K562 (cell line): ENCODE data around the gene PIP4K2C. TPM values are rescaled to one million over a fixed set of nuclear protein-coding genes. Genes with fewer than 3 reads are reported as not detected.

ENCODE experiments used
- CBFA2T3 ChIP-seq: fragments of 450-650 bp; IDR thresholded peaks from 2 replicates; pipeline ENCODE4 v1.6.1; 2017
- CCAR2 ChIP-seq: fragments of 200-400 bp; formaldehyde crosslinking; IDR thresholded peaks from 2 replicates; pipeline ENCODE4 v1.6.1; 2017; ENCODE audit warnings: mild to moderate bottlenecking, low read depth, low read length
- CREM ChIP-seq: IDR thresholded peaks from 2 replicates; pipeline ENCODE4 v1.6.1; 2014; ENCODE audit warnings: antibody characterized with exemption, low read depth
- FIP1L1 ChIP-seq: fragments of 200-400 bp; formaldehyde crosslinking; IDR thresholded peaks from 2 replicates; pipeline ENCODE4 v1.6.1; 2018; ENCODE audit warnings: mild to moderate bottlenecking, low read depth, low read length; ENCODE audit not compliant: poor library complexity, severe bottlenecking
- HNRNPL ChIP-seq: fragments of 200-400 bp; formaldehyde crosslinking; IDR thresholded peaks from 2 replicates; pipeline ENCODE4 v1.6.1; 2017; ENCODE audit warnings: low read depth, mild to moderate bottlenecking, low read length
- ID3 ChIP-seq, 2 experiments: fragments of 250-450 bp in 1 of 2; fragments of 450-650 bp in 1 of 2; sonication (Bioruptor Pico) in 1 of 2; IDR thresholded peaks; 2 replicates each; pipeline versions ENCODE4 v1.6.1 to v1.8.0; 2016 to 2021; ENCODE audit warnings: mild to moderate bottlenecking in 2 of 2, moderate library complexity in 2 of 2, missing compliant biosample characterization in 1 of 2, missing genetic modification characterization in 1 of 2
- MAZ ChIP-seq, 2 experiments: fragments of 450-650 bp in 1 of 2; sonication (generic) in 1 of 2; formaldehyde crosslinking; IDR thresholded peaks in 1 of 2; conservative IDR thresholded peaks in 1 of 2; 2 replicates each; pipeline versions ENCODE4 v1.4.0 to v1.5.0; 2020; ENCODE audit warnings: mild to moderate bottlenecking in 1 of 2, missing genetic modification reagents in 1 of 2
- NFIC ChIP-seq: fragments of 450-650 bp; IDR thresholded peaks from 2 replicates; pipeline ENCODE4 v1.6.1; 2017; ENCODE audit warnings: mild to moderate bottlenecking, inconsistent platforms
- POLR2AphosphoS5 ChIP-seq: IDR thresholded peaks from 2 replicates; pipeline ENCODE4 v1.6.1; 2011; ENCODE audit warnings: mild to moderate bottlenecking, low read depth, low read length, moderate library complexity; ENCODE audit not compliant: control insufficient read depth, insufficient read depth
- RBM17 ChIP-seq: fragments of 200-400 bp; formaldehyde crosslinking; IDR thresholded peaks from 2 replicates; pipeline ENCODE4 v1.6.1; 2017; ENCODE audit warnings: low read depth, mild to moderate bottlenecking, low read length, borderline replicate concordance
- TAF1 ChIP-seq: IDR thresholded peaks from 2 replicates; pipeline ENCODE4 v1.6.1; 2011; ENCODE audit warnings: mild to moderate bottlenecking, low read length, moderate library complexity; ENCODE audit not compliant: insufficient read depth, control insufficient read depth, severe bottlenecking; ENCODE audit errors: extremely low read depth
- TCF7 ChIP-seq: sonication (generic); IDR thresholded peaks from 2 replicates; pipeline ENCODE4 v1.6.1; 2016; ENCODE audit warnings: antibody characterized with exemption, borderline replicate concordance
- TFAP4 ChIP-seq: sonication (generic); formaldehyde crosslinking; IDR thresholded peaks from 2 replicates; pipeline ENCODE4 v1.8.0; 2022; ENCODE audit warnings: missing genetic modification reagents, mild to moderate bottlenecking, moderate library complexity, borderline replicate concordance
- ZFX ChIP-seq: sonication (generic); formaldehyde crosslinking; IDR thresholded peaks from 2 replicates; pipeline ENCODE4 v1.8.0; 2022; ENCODE audit warnings: mild to moderate bottlenecking, missing genetic modification reagents, moderate library complexity
- ZNF740 ChIP-seq, 3 experiments: fragments of 200-800 bp in 1 of 3; sonication (Bioruptor generic) in 1 of 3; sonication (generic) in 1 of 3; formaldehyde crosslinking in 1 of 3; IDR thresholded peaks; 2 replicates each; pipeline versions ENCODE4 v1.6.1 to v1.8.0; 2016 to 2022; ENCODE audit warnings: mild to moderate bottlenecking in 2 of 3, missing compliant biosample characterization in 2 of 3, missing genetic modification characterization in 2 of 3, missing genetic modification reagents in 1 of 3
- polyA plus RNA-seq, 8 experiments: library from polyadenylated mRNA; depleted of rRNA in 4 of 8; stranded (reverse) in 5 of 8; unstranded in 3 of 8; fragments of >200 nt; fragmentation: Nextera tagmentation in 2 of 8; fragmentation: Illumina TruSeq in 1 of 8; extraction: Ambion mirVana in 2 of 8; extraction: Trizol in 1 of 8; gene quantifications; 2 replicates each; pipeline versions ENCODE4 v1.2.1 to v1.2.3, GENCODE V29; 2011 to 2014; ENCODE audit warnings: inconsistent platforms in 1 of 8, missing spikeins in 1 of 8
- total RNA-seq, 7 experiments: library from RNA; depleted of rRNA in 6 of 7; stranded (reverse); fragments of >200 nt in 6 of 7; fragmentation: Illumina TruSeq in 2 of 7; extraction: Trizol in 2 of 7; gene quantifications; 2 replicates each; pipeline versions ENCODE4 v1.2.1 to v1.2.3, GENCODE V29; 2011 to 2021; ENCODE audit warnings: low replicate concordance in 1 of 7
- TF ChIP-seq, protein P1 (sequence below): fragments of 450-650 bp; IDR thresholded peaks from 2 replicates; pipeline ENCODE4 v1.6.1; 2018; ENCODE audit not compliant: partially characterized antibody
- TF ChIP-seq, protein P2 (sequence below), 2 experiments: IDR thresholded peaks; 2 replicates each; pipeline ENCODE4 v1.6.1; 2011; ENCODE audit warnings: borderline replicate concordance in 1 of 2, control low read depth in 1 of 2, low read depth in 1 of 2, low read length in 1 of 2, mild to moderate bottlenecking in 1 of 2, mixed read lengths in 1 of 2, moderate library complexity in 1 of 2; ENCODE audit not compliant: insufficient read depth in 1 of 2, insufficient read length in 1 of 2, poor library complexity in 1 of 2, severe bottlenecking in 1 of 2; ENCODE audit errors: extremely low read depth in 1 of 2

Gene PIP4K2C
- total and polyA plus RNA-seq, 9 of the 15 experiments (the other 6 are each of a cell fraction or from before 2014, with no cell fraction given), result 9.0 to 41.4 (median 18.3) TPM

DNA sequence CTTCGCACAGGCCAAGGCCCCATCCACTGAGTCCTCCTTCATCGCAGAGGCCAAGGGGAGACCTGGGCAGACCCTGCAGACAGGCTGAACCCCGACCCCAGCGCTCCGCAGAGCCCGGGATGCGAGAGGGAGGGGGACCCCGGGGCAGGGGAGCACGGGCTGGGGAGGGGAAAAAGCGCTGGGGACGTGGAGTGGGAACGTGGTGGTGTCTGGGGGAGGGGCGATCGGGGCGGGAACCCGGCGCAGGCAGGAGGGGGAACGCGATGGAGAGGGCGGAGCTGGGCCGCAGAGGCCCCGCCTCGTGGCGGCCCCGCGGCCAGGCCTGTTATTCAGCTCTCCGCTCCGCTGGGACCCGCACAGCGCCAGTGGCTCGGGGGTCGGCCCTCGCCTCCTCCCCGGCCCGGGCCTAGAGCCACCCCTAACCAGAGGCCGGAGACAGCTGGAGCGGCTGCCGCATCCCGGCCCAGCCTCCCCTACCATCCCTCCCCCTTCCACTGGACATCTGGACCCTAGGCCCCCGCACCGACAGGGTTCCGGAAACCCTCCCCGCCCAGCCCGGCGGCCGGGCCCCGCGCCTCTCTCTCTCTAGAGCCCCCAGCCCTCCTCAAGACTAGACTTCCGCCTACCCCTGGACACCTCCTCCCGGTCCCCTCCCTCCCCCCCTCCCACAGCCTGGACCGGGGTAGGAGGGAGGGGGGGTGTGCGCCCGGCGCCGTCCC, 20.3 kb downstream of the PIP4K2C start, which contains the start of gene ARHGEF25 (continued):
- TF ChIP-seq HNRNPL (no peak), TAF1 (peak; percentile 60), CBFA2T3 (peak; percentile 15; the same call in 1 of the 2 replicates), FIP1L1 (peak; percentile 35), NFIC (0 out of 2 replicates have a peak, but pooled peaks have one; percentile 14), RBM17 (no peak), POLR2AphosphoS5 (peak; percentile 47; the same call in 1 of the 2 replicates), ZFX (CRISPR knock-in tag) (peak; percentile 94), ID3 (CRISPR knock-in tag; IDR thresholded peaks at IDR 0.05) (no peak), ID3 (tag; IDR thresholded peaks at IDR 0.05) (no peak), MAZ (CRISPR knock-in tag; conservative IDR thresholded peaks at IDR 0.05 in 1 of 2, IDR thresholded peaks at IDR 0.05 in 1 of 2) (peak; percentile 76 to 94; a peak in 3 of 4 replicates), CCAR2 (no peak), TFAP4 (CRISPR knock-in tag) (0 out of 2 replicates have a peak, but pooled peaks have one; percentile 33), ZNF740 (CRISPR knock-in tag; IDR thresholded peaks at IDR 0.05) (no peak), ZNF740 (tag; IDR thresholded peaks at IDR 0.05) (peak in 1 of 2 experiments; percentile 42; a peak in 1 of 4 replicates), TCF7 (no peak), CREM (0 out of 2 replicates have a peak, but pooled peaks have one; percentile 25)
- TF ChIP-seq, protein P1, sequence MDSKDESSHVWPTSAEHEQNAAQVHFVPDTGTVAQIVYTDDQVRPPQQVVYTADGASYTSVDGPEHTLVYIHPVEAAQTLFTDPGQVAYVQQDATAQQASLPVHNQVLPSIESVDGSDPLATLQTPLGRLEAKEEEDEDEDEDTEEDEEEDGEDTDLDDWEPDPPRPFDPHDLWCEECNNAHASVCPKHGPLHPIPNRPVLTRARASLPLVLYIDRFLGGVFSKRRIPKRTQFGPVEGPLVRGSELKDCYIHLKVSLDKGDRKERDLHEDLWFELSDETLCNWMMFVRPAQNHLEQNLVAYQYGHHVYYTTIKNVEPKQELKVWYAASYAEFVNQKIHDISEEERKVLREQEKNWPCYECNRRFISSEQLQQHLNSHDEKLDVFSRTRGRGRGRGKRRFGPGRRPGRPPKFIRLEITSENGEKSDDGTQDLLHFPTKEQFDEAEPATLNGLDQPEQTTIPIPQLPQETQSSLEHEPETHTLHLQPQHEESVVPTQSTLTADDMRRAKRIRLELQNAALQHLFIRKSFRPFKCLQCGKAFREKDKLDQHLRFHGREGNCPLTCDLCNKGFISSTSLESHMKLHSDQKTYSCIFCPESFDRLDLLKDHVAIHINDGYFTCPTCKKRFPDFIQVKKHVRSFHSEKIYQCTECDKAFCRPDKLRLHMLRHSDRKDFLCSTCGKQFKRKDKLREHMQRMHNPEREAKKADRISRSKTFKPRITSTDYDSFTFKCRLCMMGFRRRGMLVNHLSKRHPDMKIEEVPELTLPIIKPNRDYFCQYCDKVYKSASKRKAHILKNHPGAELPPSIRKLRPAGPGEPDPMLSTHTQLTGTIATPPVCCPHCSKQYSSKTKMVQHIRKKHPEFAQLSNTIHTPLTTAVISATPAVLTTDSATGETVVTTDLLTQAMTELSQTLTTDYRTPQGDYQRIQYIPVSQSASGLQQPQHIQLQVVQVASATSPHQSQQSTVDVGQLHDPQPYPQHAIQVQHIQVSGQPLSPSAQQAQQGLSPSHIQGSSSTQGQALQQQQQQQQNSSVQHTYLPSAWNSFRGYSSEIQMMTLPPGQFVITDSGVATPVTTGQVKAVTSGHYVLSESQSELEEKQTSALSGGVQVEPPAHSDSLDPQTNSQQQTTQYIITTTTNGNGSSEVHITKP, result peak; percentile 33
- TF ChIP-seq, protein P2, sequence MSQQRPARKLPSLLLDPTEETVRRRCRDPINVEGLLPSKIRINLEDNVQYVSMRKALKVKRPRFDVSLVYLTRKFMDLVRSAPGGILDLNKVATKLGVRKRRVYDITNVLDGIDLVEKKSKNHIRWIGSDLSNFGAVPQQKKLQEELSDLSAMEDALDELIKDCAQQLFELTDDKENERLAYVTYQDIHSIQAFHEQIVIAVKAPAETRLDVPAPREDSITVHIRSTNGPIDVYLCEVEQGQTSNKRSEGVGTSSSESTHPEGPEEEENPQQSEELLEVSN (IDR thresholded peaks at IDR 0.05; ENCODE audit: borderline replicate concordance in 1 of 2, extremely low read depth in 1 of 2, insufficient read depth in 1 of 2, insufficient read length in 1 of 2, low read depth in 1 of 2, low read length in 1 of 2, poor library complexity in 1 of 2, severe bottlenecking in 1 of 2), result peak; percentile 31 to 83
